HG02571 (cell line): ENCODE data around the gene CLMN.
"Not testable (repeated sequence)": the region's sequence is repeated elsewhere in the genome, so short reads cannot be mapped to it uniquely, and the experiment has no call there.

ENCODE experiments used
- ATAC-seq: cut with Tn5 transposase; IDR thresholded peaks from one replicate; pipeline ENCODE4 v1.9.1; 2021; ENCODE audit warnings: mild to moderate bottlenecking, moderate library complexity; ENCODE audit not compliant: unreplicated experiment

CLMN gene

GRCh38 chr14:95222870-95223398 lies 96.8 kb downstream of the CLMN start:
- ATAC-seq = no peak

DNA sequence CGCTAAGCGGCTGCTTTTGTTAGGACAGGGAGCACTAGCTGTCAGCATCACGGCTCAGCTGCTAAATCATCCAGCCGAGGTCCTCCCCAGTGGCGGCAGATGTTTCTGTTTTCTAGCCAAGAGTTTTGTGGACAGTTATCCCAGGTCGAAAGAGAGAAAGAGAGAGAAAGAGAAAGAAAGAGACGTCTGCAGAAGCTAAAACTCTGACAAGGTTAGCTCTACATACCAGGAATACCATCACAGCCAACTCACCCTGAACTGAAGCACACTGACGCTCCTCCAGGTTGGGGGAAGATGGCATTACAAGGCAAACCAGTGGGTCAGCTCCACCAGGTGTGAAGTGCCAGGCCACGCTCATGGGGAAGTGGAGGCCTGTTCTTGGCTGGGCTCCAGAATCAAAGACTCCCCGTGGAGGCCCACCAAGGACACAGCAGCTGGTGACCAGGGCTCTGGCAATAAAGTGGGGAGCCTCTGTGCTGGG lies 97.5 kb downstream of the CLMN start:
- ATAC-seq = no peak

- no peak for ATAC-seq
Measured at GRCh38 chr14:95221531-95221930, 98.2 kb downstream of the CLMN start.

DNA sequence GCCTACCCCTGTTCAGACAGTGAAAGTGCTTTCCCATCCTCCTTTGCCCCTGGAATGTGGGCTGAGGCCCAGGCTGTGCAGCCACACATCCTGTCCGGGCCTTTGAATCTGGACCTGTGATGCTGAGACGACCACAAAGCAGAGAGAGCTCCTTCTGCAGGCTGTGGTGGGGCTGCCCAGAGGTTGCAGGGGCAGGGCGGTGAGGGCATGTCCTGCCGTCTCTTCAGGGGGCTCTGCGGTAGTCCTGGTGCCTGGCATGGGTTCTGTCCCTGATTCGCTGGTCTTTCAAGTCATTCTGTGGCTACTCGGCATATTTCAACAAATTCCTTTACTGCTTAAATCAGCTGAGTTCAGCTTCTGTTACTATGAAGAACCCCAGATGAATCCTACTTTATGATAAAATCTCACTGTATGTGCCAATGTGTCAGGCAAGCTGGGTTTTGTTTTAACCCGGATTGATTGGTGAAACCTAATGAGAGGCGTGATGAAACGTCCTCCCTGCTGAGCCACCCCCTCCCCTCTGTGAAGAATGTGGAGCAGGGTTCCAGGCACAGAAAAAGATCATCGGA lies 99.0 kb downstream of the CLMN start:
- ATAC-seq = no peak

DNA sequence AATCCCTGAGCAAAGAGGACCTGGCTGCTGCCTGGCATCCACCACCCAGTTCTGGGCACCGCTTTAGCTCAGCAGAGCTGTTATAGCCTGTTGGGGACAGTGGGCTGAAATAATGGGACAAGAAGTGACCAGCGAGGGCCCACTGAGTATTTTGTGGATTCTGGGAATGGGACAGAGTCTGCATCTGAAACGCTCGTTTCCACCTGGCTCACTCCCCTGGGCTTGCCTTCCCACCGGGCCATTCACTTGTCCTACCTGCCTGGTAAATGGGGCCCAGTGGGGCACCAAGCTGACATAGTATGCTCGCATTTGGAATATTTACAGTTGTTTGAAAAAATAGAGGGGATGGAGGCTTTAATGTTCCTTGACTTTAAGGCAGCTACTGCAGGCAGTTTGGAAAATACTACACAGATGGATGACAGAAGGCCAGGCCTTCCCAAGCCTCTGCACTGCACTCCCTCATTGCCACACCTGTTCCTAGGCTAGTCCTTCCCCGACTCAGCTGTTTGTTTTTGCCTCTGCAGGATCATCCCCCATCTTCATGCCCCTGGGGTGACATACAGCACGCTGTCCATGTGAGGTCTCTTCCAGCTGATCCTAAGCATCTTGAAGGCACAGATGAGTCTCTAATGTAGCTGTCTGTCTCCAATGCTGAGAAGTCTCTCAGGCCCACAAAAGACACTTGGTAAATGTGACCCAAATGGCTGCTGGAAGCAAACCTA lies 101.1 kb downstream of the CLMN start:
- ATAC-seq = no peak

- no peak for ATAC-seq
Measured at GRCh38 chr14:95218006-95218405, 101.7 kb downstream of the CLMN start.

DNA sequence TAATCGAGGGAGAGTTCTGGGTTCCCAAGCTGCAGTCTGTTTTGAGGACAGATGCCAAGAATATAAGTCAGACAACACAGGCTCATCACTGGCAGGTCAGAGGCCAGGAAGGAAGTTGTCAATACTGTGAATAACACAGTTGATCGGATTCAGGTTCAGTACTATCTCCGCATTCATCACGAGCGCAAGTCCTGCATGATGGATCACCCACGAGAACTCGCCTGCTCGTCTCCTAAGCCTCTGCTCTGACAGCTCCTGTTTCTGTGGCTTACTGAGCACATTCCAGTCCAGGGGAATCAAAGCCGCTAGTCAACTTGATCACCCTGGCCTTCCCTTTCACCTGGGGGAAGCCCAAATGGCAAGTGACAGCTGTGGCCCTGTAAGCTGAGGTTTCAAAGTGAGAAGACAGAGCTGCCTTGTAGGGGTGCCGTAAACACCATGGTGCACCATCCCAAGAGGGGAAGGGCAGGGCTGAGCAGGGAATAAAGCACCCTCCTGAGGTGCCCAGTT lies 102.3 kb downstream of the CLMN start:
- no peak for ATAC-seq

DNA sequence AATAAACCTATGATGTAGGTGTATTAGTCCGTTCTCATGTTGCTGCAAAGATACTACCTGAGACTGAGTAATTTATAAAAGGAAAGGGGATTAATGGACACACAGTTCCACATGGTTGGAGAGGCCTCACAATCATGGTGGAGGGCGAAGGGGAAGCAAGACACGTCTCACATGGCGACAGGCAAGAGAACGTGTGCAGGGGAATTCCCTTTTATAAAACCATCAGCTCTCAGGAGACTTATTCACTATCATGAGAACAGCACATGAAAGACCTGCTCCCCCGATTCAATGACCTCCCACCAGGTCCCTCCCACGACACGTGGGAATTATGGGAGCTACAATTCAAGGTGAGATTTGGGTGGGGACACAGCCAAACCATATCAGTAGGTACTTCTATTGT lies 103.7 kb downstream of the CLMN start:
- ATAC-seq = no peak

- ATAC-seq = no peak
Measured at GRCh38 chr14:95215094-95215725, 104.5 kb downstream of the CLMN start.

GRCh38 chr14:95213774-95214173 lies 105.9 kb downstream of the CLMN start:
- ATAC-seq = no peak

GRCh38 chr14:95211721-95212504 lies 107.8 kb downstream of the CLMN start:
- peak; percentile 53 for ATAC-seq

DNA sequence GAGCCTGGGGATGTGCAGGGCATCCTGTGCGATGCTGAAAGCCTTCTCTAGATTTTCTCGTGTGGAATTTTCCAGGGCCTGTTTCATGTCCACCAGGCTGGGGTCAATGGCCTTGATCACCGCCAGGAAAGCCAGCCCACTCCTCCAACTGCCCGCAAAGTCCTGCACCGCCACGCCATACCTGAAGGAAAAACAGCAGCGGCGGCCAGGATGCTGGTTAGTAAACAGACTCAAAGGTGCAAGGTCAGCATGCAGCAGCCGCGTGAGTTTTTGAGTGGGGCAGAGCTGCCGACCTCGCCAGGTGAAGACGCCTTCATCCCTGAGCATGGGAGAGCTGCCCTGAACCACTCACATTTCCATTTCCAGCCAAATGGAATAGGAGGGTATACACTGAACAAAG lies 109.0 kb downstream of the CLMN start:
- ATAC-seq = no peak

DNA sequence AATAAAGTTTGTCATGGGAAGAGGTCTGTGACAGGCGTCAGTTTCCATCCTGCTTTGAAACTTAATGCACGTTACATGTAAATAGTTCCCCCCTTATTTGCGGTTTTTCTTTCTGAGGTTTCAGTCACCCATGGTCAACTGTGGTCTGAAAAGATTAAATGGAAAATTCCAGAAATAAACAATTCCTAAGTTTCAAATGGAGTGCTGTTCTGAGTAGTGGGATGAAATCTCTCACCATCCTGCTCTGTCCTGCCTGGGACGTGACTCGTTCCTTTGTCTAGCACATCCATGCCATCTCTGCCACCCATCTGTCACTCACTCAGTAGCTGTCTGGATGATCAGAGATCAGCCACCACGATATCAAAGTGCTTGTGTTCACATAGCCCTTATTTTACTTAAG lies 111.1 kb downstream of the CLMN start:
- ATAC-seq = no peak

DNA sequence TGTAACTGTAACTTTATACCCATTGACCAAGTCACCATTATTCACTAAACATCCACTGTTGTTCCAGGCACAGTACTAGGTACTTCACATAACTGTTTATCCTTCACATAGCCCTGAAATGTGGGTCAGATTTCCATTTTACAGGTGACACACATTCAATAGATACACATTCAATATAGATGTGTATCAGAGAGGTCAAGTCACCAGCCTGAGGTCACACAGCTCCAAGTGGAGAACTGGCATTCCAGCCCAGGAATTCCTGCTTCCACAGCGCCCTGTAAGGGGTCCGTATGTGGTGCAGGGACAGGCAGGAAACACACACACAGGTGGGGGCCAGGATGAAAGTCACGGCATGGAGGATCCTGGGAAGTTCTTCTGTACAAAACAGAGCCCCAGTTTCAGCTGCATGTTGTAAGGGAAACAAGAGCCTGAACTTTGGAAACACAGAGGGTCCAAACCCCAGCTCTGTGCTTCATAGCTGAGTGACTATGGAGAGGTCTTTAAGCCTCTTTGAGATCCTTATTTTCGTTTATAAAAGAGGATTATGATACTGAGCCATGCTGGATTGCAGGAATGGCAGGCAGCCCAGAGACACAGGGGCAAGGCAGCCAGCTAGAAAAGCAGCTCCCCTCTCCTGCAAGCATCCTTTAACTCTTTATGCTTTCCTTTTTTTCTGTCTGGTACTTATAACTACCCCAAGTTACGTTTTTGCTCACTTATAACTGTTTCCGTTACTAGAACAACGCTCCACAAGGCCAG lies 112.1 kb downstream of the CLMN start:
- no peak for ATAC-seq

- no peak for ATAC-seq
Measured at GRCh38 chr14:95206534-95206933, 113.2 kb downstream of the CLMN start.

DNA sequence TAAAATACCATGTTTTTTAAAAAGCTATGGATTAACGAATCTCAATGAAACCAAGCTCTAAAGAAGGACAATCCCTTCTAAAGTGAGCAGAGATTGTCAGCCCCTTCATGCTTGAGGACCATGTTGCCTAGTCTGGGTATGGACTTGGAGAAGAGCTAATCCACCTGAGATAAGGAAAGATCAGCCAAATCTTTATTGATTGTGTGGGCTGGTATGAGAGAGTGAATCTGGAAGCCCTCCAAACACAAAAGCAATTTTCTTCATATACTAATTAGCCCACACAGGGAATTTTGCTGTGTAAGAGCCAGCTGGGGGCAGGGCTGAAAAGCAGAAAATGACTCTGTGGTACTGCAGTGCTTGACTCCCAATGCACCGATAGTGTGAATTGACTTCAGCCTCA lies 115.0 kb downstream of the CLMN start:
- no peak for ATAC-seq

- not testable (repeated sequence) for ATAC-seq
Measured at GRCh38 chr14:95201745-95202144, 118.0 kb downstream of the CLMN start.

- no peak for ATAC-seq
Measured at GRCh38 chr14:95200404-95200803, 119.3 kb downstream of the CLMN start.

- no peak for ATAC-seq
Measured at GRCh38 chr14:95199298-95199983, 120.3 kb downstream of the CLMN start.

GRCh38 chr14:95198320-95198719 lies 121.4 kb downstream of the CLMN start:
- ATAC-seq = no peak
